Neuronal stem cell (in vitro differentiated cells): ENCODE results near the gene RSL24D1.

Experiments used
- DNase-seq: peaks from one replicate; pipeline ENCODE4 v3.0.0-alpha.2; 2013; ENCODE audit warnings: low spot score
- H2AFZ ChIP-seq: one replicate; pipeline ENCODE4 v1.6.1; 2013; ENCODE audit warnings: mild to moderate bottlenecking, low read length, inconsistent platforms
- H2AK5ac ChIP-seq: 2 replicates; pipeline ENCODE4 v1.6.1; 2013; ENCODE audit warnings: low read depth, mild to moderate bottlenecking, inconsistent platforms, low read length, moderate library complexity, mixed read lengths
- H2BK120ac ChIP-seq: 2 replicates; pipeline ENCODE4 v1.6.1; 2013; ENCODE audit warnings: low read depth, mild to moderate bottlenecking, inconsistent platforms, low read length, moderate library complexity, mixed read lengths
- H2BK12ac ChIP-seq: one replicate; pipeline ENCODE4 v1.6.1; 2013; ENCODE audit warnings: low read length, inconsistent platforms
- H2BK15ac ChIP-seq: 2 replicates; pipeline ENCODE4 v1.6.1; 2013; ENCODE audit warnings: mild to moderate bottlenecking, low read length, inconsistent platforms, mixed read lengths
- H2BK5ac ChIP-seq: one replicate; pipeline ENCODE4 v1.6.1; 2013; ENCODE audit warnings: inconsistent platforms, mild to moderate bottlenecking, low read length, moderate library complexity
- H3K14ac ChIP-seq: one replicate; pipeline ENCODE4 v1.6.1; 2013; ENCODE audit warnings: low read length, inconsistent platforms
- H3K18ac ChIP-seq: 2 replicates; pipeline ENCODE4 v1.6.1; 2013; ENCODE audit warnings: low read length, inconsistent platforms
- H3K23ac ChIP-seq: 2 replicates; pipeline ENCODE4 v1.6.1; 2013; ENCODE audit warnings: low read depth, mild to moderate bottlenecking, mixed read lengths, low read length, inconsistent platforms; ENCODE audit not compliant: poor library complexity
- H3K27ac ChIP-seq: replicated peaks from 3 replicates; pipeline ENCODE4 v1.5.1; 2013; ENCODE audit warnings: low read length, inconsistent platforms
- H3K27me3 ChIP-seq, 3 experiments: 2 replicates each; pipeline ENCODE4 v1.6.1; 2013; ENCODE audit warnings: low read length in 3 of 3, mild to moderate bottlenecking in 2 of 3, inconsistent platforms in 1 of 3, low read depth in 1 of 3, mixed read lengths in 1 of 3, moderate library complexity in 1 of 3; ENCODE audit not compliant: control insufficient read depth in 3 of 3, insufficient read depth in 3 of 3
- H3K36me3 ChIP-seq, 2 donors: replicated peaks in 1 of 2; 2 replicates each; pipeline ENCODE4 v1.6.1; 2013; ENCODE audit warnings: low read length in 2 of 2; ENCODE audit not compliant: control insufficient read depth in 2 of 2, insufficient read depth in 2 of 2
- H3K4ac ChIP-seq: 2 replicates; pipeline ENCODE4 v1.6.1; 2013; ENCODE audit warnings: inconsistent platforms, mild to moderate bottlenecking, low read length, moderate library complexity
- H3K4me1 ChIP-seq, 2 donors: 1 replicate in 1 of 2; 2 replicates in 1 of 2; pipeline ENCODE4 v1.6.1; 2013; ENCODE audit warnings: low read length in 2 of 2, low read depth in 1 of 2; ENCODE audit not compliant: control insufficient read depth in 2 of 2, insufficient read depth in 1 of 2
- H3K4me2 ChIP-seq: one replicate; pipeline ENCODE4 v1.6.1; 2013; ENCODE audit warnings: mild to moderate bottlenecking, low read length, inconsistent platforms; ENCODE audit not compliant: insufficient read depth, poor library complexity, severe bottlenecking
- H3K4me3 ChIP-seq, 2 donors: 2 replicates each; pipeline ENCODE4 v1.5.1; 2013; ENCODE audit warnings: low read length in 2 of 2, mild to moderate bottlenecking in 2 of 2, inconsistent platforms in 1 of 2, moderate library complexity in 1 of 2
- H3K79me1 ChIP-seq: one replicate; pipeline ENCODE4 v1.6.1; 2013; ENCODE audit warnings: low read depth, mild to moderate bottlenecking, inconsistent platforms, low read length, moderate library complexity
- H3K9ac ChIP-seq: one replicate; pipeline ENCODE4 v1.6.1; 2013; ENCODE audit warnings: mild to moderate bottlenecking, low read depth, low read length, inconsistent platforms; ENCODE audit not compliant: poor library complexity
- H3K9me3 ChIP-seq, 2 donors: replicated peaks in 1 of 2; 2 replicates each; pipeline versions ENCODE3 to v1.6.1; 2013; ENCODE audit warnings: low read length in 2 of 2, mild to moderate bottlenecking in 2 of 2, inconsistent platforms in 1 of 2, low read depth in 1 of 2, mixed read lengths in 1 of 2, moderate library complexity in 1 of 2; ENCODE audit not compliant: control insufficient read depth in 2 of 2, insufficient read depth in 1 of 2
- H4K8ac ChIP-seq: one replicate; pipeline ENCODE4 v1.6.1; 2013; ENCODE audit warnings: low read depth, mild to moderate bottlenecking, inconsistent platforms, low read length, moderate library complexity
- H4K91ac ChIP-seq: one replicate; pipeline ENCODE4 v1.6.1; 2013; ENCODE audit warnings: low read length, low read depth, mild to moderate bottlenecking, inconsistent platforms; ENCODE audit not compliant: poor library complexity
- WGBS, 2 donors: extraction: QIAGEN DNeasy Blood & Tissue Kit; methylation state at CpG; one replicate each; pipeline ENCODE4 v1.1.7; 2013; ENCODE audit warnings: missing lambda C conversion rate in 2 of 2, mixed read lengths in 1 of 2; ENCODE audit not compliant: insufficient read length in 2 of 2, insufficient replicate concordance in 1 of 2; ENCODE audit errors: extremely low coverage in 2 of 2; 5-methylcytosine and 5-hydroxymethylcytosine counted together

Gene RSL24D1

GRCh38 chr15:55222588-55222987 lies 25.8 kb upstream of the RSL24D1 start:
- Histone ChIP-seq H4K8ac (no peak overlapping the region), H3K4ac (no peak overlapping the region), H3K23ac (no peak overlapping the region), H3K36me3 (no peaks in the 10 kb centered on the region), H3K27me3 (no peaks in the 10 kb centered on the region), H4K91ac (no peak overlapping the region), H3K18ac (no peak overlapping the region), H3K9me3 (no peaks in the 10 kb centered on the region), H2BK120ac (no peak overlapping the region), H2BK12ac (no peak overlapping the region), H2AK5ac (no peak overlapping the region), H3K4me1 (peaks cover 0 to 6% of the 10 kb centered on the region in 2 donors), H3K14ac (no peak overlapping the region), H2BK5ac (no peak overlapping the region), H3K79me1 (no peaks in the 10 kb centered on the region), H3K4me2 (no peak overlapping the region), H3K9ac (no peak overlapping the region), H3K4me3 (no peak overlapping the region), H3K27ac (no peak overlapping the region), H2BK15ac (no peak overlapping the region), H2AFZ (no peak overlapping the region)
- DNase-seq, result no peak

- H3K27ac ChIP-seq, result no peak overlapping the region
- no peaks in the 10 kb centered on the region for H3K36me3 ChIP-seq
- no peak overlapping the region for H4K91ac ChIP-seq
- H3K79me1 ChIP-seq, result no peaks in the 10 kb centered on the region
- no peak overlapping the region for H2AK5ac ChIP-seq
- no peak overlapping the region for H2BK5ac ChIP-seq
- no peak overlapping the region for H3K9ac ChIP-seq
- no peak overlapping the region for H3K4ac ChIP-seq
- H3K18ac ChIP-seq, result no peak overlapping the region
- H3K14ac ChIP-seq, result no peak overlapping the region
- no peak overlapping the region for H2BK120ac ChIP-seq
- WGBS, 2 donors, result no CpG with 5 or more reads among the region's 6 CpGs
- no peak overlapping the region for H2BK12ac ChIP-seq
- H3K27me3 ChIP-seq, result no peaks in the 10 kb centered on the region
- no peak overlapping the region for H3K4me2 ChIP-seq
- peaks cover 0 to 6% of the 10 kb centered on the region in 2 donors for H3K4me1 ChIP-seq
- no peak overlapping the region for H4K8ac ChIP-seq
- H3K4me3 ChIP-seq, result no peak overlapping the region
- no peak overlapping the region for H2BK15ac ChIP-seq
- no peak for DNase-seq
- H3K23ac ChIP-seq, result no peak overlapping the region
- H2AFZ ChIP-seq, result no peak overlapping the region
- no peaks in the 10 kb centered on the region for H3K9me3 ChIP-seq
These were observed 24.6 kb upstream of the RSL24D1 start for GRCh38 chr15:55221090-55222011.

- Histone ChIP-seq H2AK5ac (no peak overlapping the region), H3K36me3 (no peaks in the 10 kb centered on the region), H2BK5ac (no peak overlapping the region), H2BK12ac (no peak overlapping the region), H2BK120ac (no peak overlapping the region), H4K91ac (no peak overlapping the region), H3K79me1 (no peaks in the 10 kb centered on the region), H2AFZ (no peak overlapping the region), H3K4me1 (peaks cover 0 to 6% of the 10 kb centered on the region in 2 donors), H3K9ac (no peak overlapping the region), H3K18ac (no peak overlapping the region), H3K9me3 (no peaks in the 10 kb centered on the region), H3K4me2 (no peak overlapping the region), H2BK15ac (no peak overlapping the region), H3K23ac (no peak overlapping the region), H3K4ac (no peak overlapping the region), H3K27ac (no peak overlapping the region), H3K4me3 (no peak overlapping the region), H3K14ac (no peak overlapping the region), H3K27me3 (no peaks in the 10 kb centered on the region), H4K8ac (no peak overlapping the region)
- no peak for DNase-seq
These were observed 23.9 kb upstream of the RSL24D1 start for GRCh38 chr15:55220606-55221005.

GRCh38 chr15:55218056-55218455 lies 21.3 kb upstream of the RSL24D1 start:
- no peak overlapping the region for H3K27ac ChIP-seq
- no peaks in the 10 kb centered on the region for H3K9me3 ChIP-seq
- no peak overlapping the region for H2BK15ac ChIP-seq
- H3K4ac ChIP-seq, result no peak overlapping the region
- peak overlapping the region; percentile 42 for H2AFZ ChIP-seq
- no peak overlapping the region for H3K14ac ChIP-seq
- no peak overlapping the region for H3K9ac ChIP-seq
- H2BK120ac ChIP-seq, result no peak overlapping the region
- H2BK5ac ChIP-seq, result no peak overlapping the region
- H3K36me3 ChIP-seq, result no peaks in the 10 kb centered on the region
- H3K4me3 ChIP-seq, result no peak overlapping the region
- H3K27me3 ChIP-seq, result no peaks in the 10 kb centered on the region
- peaks cover 0 to 6% of the 10 kb centered on the region in 2 donors for H3K4me1 ChIP-seq
- H2BK12ac ChIP-seq, result no peak overlapping the region
- no peak overlapping the region for H4K8ac ChIP-seq
- no CpG with 5 or more reads among the region's 2 CpGs for WGBS, 2 donors
- no peak overlapping the region for H3K23ac ChIP-seq
- no peak overlapping the region for H2AK5ac ChIP-seq
- H3K18ac ChIP-seq, result no peak overlapping the region
- H3K79me1 ChIP-seq, result no peaks in the 10 kb centered on the region
- H4K91ac ChIP-seq, result no peak overlapping the region
- no peak overlapping the region for H3K4me2 ChIP-seq
- DNase-seq, result no peak
